GM20000 (cell line): ENCODE measurements around the gene ITGB3BP.
A peak's percentile ranks its signal among the peaks of the same experiment; 100 is the strongest.
"Not testable (repeated sequence)": the region's sequence is repeated elsewhere in the genome, so short reads cannot be mapped to it uniquely, and the experiment has no call there.

Source experiments
- DNase-seq: peaks from one replicate; pipeline ENCODE4 v3.0.0; 2012; ENCODE audit warnings: low spot score
- TF ChIP-seq, protein P1 (sequence below): IDR thresholded peaks from 2 replicates; pipeline ENCODE4 v1.5.1; 2012; ENCODE audit warnings: mild to moderate bottlenecking, control low read depth; ENCODE audit errors: extremely low read depth, missing control alignments

Gene ITGB3BP

DNA sequence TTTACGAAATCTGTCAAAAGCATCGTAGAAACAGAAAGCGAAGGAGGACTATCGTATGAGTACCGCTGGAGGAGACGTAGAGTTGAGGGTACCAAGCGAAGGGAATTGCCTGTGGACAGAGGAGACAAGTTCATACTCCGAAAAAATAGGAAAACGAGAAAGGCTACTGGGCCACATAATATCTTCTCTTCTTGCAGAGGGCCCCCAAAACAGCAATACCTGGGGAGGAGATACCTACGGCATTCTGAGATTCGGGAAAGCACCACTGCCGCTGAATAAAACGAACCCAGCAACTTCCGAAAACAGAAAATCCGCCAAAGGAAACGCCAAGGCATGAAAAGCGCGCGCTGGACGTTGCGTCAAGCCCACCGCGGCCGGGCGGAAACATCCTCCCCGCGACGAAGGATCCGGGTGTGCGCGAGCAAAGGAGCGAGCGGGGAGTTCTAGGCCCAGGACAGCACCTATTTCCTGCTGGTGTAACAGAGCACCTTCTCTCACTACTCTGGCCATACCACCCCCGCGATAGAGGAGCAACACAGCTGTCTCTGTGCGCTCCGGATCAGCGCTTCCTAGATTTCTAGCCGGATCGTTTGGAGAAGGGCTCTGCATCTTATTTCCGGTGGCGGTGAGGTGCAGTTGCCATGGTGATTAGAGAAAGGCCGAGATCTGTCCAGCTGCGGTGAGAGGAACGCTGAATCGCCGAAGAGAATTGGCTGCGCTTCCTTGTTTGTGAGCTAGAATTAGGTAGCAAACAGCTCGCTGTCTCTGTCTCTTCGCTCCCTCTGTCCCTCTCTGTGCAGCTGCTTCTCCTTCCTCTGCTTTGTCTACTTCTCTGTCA, at the start of gene ITGB3BP, which contains the start of gene EFCAB7:
ITGB3BP (minus strand) TSS at position 335 of the 838 bp plus-strand sequence; CDS start at position 243, 92 bp downstream.
EFCAB7 (plus strand) TSS at position 635 of the 838 bp plus-strand sequence. CDS start 2,048 bp downstream, outside the sequence.
- peak; percentile 76 for DNase-seq
- TF ChIP-seq, protein P1, sequence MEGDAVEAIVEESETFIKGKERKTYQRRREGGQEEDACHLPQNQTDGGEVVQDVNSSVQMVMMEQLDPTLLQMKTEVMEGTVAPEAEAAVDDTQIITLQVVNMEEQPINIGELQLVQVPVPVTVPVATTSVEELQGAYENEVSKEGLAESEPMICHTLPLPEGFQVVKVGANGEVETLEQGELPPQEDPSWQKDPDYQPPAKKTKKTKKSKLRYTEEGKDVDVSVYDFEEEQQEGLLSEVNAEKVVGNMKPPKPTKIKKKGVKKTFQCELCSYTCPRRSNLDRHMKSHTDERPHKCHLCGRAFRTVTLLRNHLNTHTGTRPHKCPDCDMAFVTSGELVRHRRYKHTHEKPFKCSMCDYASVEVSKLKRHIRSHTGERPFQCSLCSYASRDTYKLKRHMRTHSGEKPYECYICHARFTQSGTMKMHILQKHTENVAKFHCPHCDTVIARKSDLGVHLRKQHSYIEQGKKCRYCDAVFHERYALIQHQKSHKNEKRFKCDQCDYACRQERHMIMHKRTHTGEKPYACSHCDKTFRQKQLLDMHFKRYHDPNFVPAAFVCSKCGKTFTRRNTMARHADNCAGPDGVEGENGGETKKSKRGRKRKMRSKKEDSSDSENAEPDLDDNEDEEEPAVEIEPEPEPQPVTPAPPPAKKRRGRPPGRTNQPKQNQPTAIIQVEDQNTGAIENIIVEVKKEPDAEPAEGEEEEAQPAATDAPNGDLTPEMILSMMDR = no peak

- DNase-seq = not testable (repeated sequence)
Observed at GRCh38 chr1:63572686-63573085, 49.7 kb upstream of the ITGB3BP start.

DNA sequence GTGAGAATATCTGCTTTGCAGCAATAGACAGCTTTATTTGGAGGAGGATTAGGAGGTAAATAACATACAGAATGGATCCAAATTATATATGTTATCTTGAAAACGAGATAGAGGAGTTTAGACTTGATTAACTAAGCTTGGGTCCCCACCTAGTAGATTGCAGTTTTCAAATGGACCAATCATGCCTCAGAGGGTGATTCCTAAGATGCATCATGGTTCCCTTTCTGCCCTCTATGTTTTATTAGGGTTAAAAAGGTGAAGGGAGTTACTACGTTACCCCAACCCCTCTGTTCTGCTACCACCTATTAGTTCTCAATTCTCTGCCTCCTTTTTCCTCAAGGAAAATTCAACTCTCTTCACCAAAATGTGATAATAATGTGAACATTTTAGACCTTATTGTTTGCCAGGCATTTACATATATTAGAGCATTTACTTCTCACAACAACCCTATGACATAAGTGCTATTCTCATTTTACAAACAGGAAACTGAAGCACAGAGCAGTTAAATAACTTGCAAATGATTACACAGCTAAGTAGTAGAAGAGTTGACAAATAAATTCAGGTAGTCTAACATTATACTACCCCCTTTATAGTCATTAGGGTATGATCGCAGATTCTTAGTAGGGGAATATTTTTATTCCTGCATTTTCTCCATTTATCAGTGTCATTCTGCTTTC, 46.8 kb upstream of the ITGB3BP start:
- DNase-seq = no peak
- TF ChIP-seq, protein P1 = no peak

DNA sequence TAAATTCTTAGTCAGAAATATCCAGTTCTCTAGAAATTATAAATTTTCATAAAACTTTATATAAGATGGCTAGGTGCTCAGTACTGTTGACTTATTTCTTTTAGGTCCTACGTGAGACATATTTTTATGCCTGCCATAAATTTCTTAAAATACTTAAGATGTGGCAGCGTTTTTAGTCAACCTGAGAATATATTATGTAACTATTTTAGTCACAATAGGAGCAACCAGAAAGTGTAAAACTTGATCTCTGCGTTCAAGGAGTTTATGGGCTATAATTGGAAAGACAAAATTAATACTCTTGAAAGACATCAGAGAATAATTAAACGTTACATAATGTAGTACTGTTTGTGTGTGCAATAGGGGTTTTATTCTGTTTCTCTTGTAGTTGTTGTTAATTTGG, 46.0 kb upstream of the ITGB3BP start:
- TF ChIP-seq, protein P1 = no peak
- DNase-seq = no peak

DNA sequence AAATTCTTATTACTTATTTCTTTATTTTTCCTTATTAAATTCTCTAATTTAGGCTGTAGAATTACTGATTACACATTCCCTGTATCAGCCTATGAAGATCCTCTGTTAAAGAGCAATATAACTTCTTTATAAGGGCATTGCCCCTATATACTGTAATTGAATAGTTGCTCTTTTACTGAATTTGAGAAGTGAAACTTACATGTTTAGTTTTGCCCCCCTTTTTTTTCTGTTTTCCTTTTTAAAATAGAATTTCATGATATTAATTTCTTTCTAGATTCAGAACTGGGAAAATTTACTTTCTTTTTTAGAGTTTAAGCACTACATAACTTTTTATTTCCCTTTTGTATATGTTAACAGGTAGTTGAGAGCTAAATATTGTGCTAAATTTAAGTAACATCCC, 40.7 kb upstream of the ITGB3BP start:
- no peak for DNase-seq
- TF ChIP-seq, protein P1 = no peak

DNA sequence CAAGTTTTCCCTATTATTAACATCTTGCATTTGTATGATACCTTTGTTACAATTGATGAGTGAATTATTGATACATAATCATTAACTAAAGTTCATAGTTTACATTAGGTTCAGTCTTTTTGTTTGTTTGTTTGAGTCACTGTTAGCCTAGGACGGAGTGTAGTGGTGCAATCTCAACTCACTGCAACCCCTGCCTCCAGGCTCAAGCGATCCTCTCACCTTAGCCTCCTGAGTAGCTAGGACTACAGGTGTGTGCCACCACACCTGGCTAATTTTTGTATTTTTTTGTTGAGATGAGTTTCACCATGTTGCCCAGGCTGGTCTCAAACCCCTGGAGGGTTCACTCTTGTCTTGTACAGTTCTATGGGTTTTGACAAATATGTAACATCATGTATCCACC, 36.3 kb upstream of the ITGB3BP start:
- TF ChIP-seq, protein P1 = no peak
- DNase-seq = no peak

DNA sequence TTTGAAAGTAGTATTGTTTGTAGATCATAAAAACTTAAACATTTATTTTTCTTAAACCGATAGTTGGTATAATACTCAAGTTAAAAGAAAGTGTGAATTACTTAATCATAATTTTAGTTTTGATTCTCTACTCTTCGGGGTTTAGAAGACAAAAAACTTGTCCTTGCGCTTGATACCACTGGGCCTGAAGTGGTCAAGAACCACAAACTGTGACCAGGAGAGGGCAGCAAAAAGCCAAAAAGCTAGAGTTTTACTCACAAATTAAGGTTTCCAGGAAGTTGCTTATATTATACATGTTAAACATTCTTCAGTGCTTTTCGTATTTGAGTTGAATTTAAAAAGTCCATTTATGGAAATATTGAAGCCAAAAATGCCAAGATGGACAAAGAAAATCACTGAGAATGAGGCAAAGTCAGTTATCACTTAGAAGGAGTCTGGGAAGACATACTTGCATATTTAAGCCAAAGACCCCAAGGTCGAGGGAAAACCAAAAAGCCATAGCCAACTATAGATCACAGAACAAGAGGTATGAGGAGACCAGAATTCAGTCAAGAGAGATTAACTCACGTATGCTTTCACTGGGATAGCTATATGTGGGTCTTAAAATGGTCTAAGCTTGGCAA, 34.5 kb upstream of the ITGB3BP start:
- TF ChIP-seq, protein P1 = peak; percentile 36
- peak; percentile 6 for DNase-seq
